Activated T-cell treated with anti-CD3 and anti-CD28 coated beads for 1 hour (primary cell): ENCODE results near the gene ERVH48-1.
"Not testable (repeated sequence)": the region's sequence is repeated elsewhere in the genome, so short reads cannot be mapped to it uniquely, and the experiment has no call there.

ENCODE experiments used
- DNase-seq: peaks from one replicate; pipeline ENCODE4 v3.0.0-alpha.2; 2020; ENCODE audit warnings: low read depth

The ERVH48-1 gene

DNA sequence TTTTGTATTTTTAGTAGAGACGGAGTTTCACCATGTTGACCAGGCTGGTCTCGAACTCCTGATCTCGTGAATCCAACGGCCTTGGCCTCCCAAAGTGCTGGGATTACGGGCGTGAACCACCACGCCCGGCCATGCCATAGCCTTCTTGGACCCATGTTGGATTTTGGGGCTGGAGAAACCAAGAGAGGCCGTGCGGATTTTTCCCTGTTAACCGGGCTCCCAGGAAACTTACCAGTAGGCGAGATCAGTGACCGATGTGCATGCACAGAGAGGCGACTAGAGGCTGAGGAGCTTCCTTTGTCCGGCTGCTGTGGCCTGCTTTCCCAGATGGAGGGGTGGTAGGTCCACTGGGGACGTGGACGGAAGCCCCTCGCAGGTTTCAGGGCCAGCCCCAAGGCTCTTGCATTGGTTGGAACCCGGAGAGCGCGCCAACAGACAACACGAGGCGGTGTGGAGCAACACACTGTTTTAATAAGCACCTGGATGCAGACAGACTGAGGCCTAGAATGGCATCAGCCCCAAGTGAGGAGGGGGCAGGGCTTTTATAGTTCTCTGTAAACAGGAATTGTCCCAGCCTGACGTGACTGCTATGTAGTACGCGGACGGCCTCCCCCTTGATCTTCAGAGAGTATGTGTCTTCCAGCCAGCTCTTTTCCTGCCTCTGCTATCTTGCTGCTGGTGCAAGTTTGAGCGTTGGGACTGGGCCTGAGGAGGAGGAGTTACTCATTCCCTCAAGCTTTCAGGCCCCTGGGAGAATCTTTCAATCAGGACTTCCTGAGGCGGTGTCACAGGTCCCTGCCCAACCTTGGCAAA lies at the start of gene ERVH48-1:
Gene ERVH48-1, minus strand, starts transcription at position 517 of the 813 bp plus-strand sequence. CDS start 6,624 bp downstream, outside the sequence.
- DNase-seq: no peak

DNA sequence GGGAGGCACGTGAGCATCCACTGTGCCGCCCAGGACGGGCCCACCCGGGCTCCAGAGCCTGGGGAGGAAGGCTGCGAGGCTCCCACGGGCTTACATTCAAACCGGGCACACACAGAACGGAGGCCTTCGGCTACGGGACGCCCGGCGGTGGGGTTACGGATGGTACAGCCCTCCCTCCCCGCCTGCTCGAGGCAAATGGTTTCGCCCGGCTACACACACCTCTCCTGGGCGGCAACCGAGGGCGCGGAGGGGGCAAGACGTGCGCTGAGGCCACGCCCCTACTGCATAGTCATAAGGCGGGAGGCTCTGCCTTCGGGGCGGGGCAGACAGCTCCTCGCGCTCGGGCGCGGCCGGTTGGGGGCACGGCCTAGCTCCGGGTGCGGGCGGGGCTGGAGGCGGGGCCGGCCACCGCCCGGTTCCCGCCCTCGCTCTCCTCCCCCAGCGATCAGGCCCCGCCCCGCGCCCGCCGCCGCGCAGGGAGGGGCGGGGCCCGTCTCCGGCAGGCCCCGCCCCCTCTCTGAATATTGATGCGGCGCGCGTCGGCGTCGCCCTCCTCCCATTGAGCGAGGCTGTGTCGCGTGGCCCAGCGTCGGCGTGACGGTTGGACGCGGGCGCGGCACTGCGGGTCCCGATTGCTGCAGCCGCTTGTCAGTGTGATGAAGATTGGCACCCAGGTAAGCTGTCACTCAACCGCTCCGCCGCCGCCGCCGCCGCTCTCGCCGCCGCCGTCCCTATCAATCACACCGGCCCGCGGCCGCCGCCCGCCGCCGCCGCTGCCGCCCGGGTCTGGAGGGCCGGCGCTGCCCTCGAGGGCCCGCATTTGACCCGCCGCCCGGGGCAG lies 48.8 kb upstream of the ERVH48-1 start, which contains the start of gene PKNOX1:
Gene PKNOX1, plus strand, starts transcription at position 572 of the 841 bp plus-strand sequence. CDS start 29,820 bp downstream, outside the sequence.
- peak; percentile 99 for DNase-seq

DNA sequence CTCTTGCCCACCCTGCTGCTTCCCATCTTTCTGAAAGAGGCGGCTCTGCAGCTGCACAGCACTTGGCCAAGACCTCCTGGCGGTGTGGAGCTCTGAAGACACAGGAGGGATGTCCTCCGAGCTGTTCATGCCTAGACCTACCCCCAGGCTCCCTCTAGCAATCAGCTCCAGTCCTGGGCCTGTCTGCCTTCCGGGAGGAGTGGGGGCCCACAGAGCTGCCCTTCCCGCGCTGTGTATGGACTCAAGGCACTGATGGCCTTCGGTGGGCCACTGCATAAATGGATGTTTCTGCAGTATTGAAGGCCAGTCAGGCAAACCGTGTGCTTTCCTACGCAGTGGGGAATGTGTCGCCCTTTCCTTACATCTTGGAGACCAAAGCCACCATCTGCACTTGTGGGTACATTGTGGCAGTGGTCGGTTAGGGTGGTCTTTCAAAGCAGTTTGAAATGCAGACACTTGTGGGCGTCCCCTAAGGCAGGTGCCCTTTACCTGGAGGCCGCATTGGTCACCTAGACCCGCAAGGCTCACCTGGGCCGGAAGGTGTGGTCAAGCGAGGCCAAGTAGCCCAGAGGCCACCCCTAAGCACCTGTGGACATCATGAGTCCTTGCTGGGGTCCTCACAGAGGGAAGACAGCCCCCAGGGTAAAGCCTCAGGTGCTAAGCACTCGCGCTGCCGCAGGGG lies 48.0 kb upstream of the ERVH48-1 start:
- DNase-seq: no peak

DNA sequence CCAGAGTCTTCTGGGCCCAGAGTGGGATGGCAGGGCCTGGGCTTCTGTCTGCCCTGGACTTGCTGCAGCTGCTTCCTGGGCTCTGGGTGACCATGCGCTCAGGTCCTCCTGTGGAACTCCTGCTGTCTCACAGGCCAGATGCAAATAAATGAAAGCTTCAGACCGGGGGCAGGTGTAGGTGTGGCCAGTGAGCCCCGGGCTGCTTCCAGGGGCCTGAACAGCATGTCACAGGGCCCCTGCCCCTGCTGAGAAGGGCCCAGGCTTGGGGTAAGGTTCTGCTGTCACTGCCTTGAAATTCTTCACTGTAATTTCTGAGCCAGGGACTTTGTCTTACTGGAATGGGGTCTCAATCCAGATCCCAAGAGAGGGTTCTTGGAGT lies 46.5 kb upstream of the ERVH48-1 start:
- no peak for DNase-seq

DNA sequence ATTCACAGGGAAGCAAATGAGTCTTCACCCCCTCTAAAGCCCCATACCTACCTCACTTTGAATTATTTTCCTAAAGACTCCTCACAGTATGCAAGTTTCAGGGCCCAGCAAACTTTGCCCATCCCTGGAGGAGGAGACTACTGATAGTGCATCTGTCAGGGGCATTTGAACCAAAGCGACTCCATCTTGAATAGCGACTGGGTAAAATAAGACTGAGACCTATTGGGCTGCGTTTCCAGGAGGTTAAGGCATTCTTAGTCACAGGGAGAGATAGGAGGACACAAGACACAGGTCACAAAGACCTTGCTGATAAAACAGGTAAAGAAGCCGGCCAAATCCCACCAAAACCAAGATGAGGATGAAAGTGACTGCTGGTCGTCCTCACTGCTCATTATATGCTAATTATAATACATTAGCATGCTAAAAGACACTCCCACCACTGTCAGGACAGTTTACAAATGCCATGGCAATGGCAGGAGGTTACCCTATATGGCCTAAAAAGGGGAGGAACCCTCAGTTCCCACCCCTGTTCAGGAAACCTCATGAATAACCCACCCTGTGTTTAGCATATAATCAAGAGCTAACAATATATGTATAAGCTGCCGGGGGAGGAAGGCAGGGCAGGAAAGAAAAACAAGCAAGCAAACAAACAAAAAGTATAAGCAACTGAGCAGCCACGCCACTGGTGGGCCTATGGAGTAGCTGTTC lies 45.7 kb upstream of the ERVH48-1 start:
- DNase-seq: no peak

DNA sequence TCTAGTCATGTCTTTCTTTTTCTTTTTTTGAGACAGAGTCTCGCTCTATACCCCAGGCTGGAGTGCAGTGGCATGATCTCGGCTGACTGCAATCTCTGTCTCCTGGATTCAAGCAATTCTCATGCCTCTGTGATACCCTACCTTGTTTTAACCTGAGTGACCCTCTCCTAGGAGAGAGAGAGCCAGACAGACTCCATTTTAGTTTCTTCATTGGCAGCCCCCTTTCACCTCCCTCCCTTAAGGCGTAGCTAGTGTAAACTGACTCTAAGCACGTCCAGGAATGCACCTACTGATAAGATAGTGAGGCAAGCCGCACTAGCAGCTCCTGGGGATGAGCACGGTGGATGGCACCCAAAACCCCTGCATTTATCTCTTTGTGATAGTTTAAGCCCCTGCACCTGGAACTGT lies 43.8 kb upstream of the ERVH48-1 start:
- DNase-seq: no peak

DNA sequence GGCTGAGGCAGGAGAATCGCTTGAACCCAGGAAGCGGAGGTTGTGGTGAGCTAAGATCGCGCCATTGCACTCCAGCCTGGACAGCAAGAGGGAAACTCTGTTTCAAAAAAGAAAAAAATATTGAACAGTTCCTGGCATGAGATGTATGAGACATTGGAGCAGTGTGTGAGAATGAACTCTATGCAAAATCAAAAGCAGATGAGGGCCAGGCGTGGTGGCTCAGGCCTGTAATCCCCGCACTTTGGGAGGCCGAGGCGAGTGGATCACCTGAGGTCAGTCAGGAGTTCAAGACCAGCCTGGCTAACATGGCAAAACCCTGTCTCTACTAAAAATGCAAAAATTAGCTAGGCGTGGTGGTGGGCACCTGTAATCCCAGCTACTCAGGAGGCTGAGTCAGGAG lies 42.2 kb upstream of the ERVH48-1 start:
- DNase-seq: not testable (repeated sequence)

DNA sequence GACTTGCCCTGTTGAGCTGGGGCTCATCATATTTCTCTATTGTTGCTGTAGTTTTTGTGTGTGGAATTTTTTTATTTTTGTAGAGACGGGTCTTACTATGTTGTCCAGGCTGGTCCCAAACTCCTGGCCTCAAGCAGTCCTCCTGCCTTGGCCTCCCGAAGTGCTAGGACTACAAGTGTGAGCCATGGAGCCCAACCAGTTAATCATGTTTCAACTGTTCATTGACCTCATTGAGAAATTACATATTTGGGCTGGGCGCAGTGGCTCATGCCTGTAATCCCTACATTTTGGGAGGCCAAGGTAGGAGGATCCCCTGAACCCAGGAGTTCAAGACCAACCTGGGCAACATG lies 39.8 kb upstream of the ERVH48-1 start:
- no peak for DNase-seq

DNA sequence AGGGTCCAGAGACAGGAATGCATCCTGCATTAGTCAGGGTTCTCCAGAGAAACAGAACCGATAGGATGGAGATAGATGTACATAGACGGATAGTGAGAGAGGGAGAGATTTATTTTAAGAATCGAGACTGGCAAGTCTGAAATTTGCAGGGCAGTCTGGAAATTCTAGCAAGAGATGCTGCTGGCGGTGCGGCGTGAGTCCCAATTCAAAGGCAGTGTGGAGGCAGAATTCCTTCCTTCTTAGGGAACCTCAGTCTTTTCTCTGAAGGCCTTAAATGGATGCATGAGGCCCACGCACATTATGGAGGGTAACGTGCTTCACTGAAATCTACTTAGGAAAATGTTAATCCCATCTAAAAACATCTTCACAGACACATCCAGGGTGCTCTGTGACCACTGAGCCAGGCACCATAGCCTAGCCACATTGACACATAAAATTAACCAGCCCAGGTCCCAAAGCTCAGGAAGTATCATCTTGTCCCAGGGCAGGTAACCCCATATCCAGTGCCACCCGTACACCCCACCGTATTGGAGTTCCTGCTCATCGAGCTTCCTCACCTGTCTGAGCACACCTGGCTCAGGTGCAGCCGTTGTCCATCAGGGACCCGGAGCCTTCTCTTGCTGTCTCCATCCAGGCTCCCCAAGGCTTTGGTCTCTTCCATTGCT lies 39.2 kb upstream of the ERVH48-1 start:
- DNase-seq: no peak

DNA sequence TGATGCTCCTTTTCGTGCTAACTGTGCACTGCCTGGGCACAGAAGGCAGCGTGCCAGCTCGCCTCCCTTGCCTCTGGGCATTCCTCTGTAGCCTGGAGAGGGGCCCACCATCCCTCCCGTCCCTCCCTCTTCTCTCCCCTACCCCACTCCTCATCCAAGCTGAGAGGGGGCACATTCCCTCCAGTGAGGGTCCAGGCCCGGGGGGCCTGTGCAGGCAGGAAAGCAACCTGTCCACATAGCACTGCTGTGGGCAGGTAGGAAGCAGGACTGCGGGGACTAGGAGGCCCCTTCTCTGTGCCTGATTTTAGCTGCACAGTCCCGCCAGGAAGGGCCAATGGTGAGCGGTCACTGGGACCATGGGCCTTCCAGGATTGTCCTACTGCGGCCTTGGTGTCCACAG lies 38.7 kb upstream of the ERVH48-1 start:
- DNase-seq: no peak

DNA sequence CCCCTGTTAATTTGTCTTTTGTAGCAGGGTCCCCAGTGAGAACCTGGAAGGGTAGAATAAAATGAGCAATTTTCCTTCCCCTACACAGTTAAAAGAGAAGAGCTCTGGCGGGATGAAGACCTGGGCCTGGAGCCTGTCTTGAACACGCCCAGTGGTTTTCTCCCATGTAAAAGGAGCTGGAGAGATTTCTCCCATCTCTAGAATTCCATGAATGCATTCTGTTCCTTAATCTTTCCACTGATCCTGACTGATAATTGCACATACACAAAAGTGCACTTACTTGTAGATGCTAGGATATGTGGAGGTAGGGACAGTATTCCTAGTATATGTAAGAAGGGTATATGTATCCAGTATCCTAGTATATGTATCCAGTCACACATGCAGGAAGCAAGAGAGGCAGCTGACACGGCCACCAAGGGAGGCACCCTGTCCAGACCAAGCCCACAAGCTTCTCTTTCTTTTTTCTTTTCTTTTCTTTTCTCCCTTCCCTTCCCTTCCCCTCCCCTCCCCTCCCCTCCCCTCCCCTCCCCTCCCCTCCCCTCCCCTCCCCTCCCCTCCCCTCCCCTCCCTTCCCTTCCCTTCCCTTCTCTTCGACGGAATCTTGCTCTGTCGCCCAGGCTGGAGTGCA lies 37.1 kb upstream of the ERVH48-1 start:
- DNase-seq: no peak

DNA sequence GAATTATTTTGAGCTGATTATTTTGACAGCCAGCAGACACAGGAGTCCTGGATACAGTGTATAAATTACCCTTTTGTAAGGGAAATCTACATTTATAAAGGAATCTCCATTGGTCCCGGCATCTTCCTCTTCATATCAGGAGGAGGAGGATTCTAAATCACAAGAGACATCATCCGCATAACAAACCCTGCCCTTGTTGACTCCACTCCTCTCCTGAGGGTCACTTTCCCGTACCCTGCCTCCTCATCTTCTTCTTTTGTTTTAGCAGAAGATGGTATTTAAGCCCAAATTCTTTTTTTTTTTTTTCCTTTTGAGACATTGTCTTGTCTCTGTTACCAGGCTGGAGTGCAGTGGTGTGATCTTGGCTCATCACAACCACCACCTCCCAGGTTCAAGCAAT lies 34.3 kb upstream of the ERVH48-1 start:
- DNase-seq: no peak

DNA sequence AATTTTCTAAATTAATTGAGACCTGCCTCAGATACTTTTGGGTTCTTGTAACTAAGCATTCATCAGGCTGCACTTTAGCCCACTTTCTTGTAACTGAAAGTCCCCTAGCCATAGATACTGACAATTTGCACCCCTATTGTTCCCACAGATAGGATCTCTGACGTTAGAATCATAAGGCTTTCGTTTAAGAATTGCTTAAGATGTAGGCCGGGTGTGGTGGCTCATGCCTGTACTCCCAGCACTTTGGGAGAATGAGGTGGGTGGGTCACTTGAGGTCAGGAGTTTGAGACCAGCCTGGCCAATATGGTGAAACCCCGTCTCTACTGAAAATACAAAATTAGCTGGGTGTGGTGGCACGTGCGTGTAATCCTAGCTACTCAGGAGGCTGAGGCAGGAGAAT lies 32.7 kb upstream of the ERVH48-1 start:
- not testable (repeated sequence) for DNase-seq

DNA sequence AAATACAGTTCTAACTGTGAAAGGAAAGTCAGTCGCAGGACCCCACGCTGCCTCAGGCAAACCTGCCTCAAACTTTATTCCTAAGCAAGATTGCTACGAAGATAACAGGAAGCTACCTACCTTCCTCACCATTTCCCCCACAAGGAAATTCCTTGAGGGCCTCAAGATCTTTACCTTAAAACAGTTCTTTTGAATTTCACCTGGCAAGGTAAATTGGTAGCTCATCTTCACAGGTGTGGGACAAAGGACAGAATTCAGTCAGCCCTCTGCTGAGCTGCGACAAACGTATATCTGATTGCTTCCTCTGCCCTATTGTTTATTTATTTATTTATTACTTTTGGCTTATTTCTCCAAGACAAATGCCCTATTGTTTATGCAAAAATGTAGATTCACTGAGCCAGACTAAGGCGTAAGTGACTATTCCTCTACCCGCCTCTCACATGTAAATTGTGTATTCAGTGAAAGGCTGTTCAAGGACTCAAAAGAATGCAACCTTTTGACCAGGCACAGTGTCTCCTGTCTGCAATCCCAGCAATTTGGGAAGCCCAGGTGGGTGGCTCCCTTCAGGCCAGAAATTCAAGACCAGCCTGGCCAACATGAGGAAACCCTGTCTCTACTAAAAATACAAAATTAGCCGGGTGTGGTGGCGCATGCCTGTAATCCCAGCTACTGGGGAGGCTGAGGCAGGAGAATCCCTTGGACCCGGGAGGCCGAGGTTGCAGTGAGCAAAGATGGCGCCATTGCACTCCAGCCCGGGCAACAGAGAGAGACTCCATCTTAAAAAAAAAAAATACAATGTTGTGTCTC lies 31.6 kb upstream of the ERVH48-1 start:
- DNase-seq: no peak

DNA sequence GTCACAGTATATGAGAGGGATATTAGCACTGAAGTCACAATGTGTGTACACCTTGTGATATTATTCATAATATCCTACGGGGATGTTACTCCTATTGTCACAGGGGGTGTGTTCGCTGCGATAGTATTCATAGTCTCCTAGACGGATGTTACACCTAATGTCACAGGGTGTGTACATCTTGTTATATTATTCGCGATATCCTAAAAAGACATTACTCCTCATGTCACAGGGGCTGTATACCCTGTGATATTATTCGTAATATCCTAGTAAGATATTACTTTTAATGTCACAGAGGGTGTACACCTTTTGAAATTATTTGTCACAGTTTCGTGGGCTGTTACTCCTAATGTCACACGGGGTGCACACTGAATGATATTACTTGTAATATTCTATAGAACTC lies 25.8 kb upstream of the ERVH48-1 start:
- DNase-seq: not testable (repeated sequence)

DNA sequence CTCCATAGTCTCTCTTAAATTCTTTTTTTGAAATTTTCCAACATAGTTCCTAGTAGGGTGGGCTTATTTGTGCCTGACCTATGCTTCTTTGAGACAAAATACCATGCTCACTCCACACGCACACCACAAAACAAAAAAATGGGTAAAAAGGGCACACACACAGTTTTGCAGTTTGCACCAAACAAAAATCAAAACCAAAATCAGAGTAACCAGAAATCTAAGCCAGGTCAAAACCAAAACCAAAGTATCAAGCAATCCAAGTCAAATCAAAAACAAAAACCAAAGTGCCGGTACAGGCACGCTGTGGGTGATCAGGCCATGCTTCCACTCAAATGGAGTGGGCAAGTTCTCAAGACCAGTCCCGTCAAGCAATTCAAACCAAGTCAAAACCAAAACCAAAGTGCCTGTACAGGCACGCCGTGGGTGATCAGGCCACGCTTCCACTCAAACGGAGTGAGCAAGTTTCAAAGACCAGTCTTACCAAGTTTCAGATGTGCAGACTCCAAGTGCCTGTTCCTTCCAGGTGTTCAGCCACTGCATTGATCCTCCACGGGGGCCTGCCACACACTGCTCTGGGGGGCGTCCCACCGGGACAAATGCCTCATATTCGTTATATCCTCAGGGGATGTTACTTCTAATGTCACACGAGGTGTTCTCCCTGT lies 23.8 kb upstream of the ERVH48-1 start:
- not testable (repeated sequence) for DNase-seq

DNA sequence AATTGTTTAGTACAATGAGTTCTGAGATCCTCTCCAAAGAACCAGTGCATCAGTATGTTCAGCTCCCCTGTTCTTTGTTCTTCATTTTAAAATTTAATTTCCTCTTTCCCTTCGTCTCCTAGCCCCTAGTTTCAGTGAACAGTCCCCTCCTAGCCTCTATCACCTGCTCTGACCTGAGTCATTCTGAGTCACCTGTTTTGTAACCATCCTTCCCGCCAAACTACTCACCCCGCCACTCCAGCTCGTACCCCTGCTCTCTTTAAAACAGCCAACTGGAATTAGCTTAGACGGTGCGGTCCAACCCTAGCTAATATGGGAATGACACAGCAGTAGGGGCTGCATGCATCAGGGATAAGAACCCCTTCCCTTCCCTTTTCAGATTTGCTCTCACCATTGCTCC lies 16.8 kb upstream of the ERVH48-1 start:
- DNase-seq: no peak

DNA sequence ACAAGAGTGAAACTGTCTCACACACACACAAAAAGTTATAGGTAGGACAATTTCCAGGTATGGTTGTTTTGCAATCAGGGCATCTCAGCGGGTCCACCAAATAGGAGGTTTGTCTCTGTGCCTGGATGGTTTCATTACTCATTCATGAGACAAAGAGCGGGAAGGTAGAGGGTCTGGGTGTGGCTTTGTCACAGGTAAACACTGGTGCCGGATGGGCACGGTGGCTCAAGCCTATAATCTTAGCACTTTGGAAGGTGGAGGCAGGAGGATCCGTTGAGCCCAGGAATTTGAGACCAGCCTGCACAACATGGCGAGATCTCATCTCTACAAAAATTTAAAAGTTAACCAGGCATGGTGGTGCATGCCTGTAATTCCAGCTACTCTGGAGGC lies 16.3 kb upstream of the ERVH48-1 start:
- DNase-seq: no peak

DNA sequence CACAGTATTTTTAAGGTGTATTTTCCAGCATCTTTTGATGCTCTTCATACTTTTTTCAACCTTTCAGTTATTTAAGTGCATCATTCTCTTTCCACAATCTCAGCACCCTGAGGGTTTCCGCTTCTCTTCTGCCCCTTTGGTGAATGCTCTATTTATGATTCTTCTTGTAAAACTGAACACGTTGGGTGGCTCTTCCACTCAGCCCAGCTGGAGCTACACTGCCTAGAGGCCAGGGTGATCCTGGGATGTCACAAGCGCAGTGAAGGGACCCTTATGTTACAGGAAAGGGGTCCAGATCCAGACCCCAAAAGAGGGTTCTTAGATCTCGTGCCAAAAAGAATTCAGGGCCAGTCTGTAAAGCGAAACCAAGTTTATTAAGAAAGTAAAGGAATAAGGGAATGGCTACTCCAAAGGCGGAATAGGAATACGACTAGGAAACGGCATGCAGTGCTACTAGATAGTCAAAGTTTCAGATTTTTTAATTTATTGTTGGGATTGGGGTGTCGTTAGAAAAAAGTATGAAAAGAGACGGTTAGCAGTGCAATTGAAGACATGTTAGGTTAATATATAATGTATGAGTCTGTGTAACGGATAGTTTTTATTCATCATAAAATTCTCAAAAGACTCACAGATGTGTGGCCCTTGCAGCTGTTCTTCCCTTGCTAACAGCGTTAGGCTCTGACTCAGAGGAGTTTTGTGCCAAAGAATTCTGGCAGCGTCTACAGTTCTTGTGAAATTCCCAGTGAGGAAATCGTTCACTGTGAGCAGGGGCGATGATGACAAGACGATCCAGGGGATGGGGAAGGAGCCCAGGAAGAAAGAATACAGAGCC lies 14.4 kb upstream of the ERVH48-1 start:
- no peak for DNase-seq
